IPS-15b (cell line): ENCODE data around the gene S100P.

ENCODE experiments used
- H3K27me3 ChIP-seq: one replicate; pipeline ENCODE4 v1.6.1; 2013; ENCODE audit warnings: low read length; ENCODE audit not compliant: control insufficient read depth, insufficient read depth
- H3K36me3 ChIP-seq: one replicate; pipeline ENCODE4 v1.6.1; 2013; ENCODE audit warnings: low read length; ENCODE audit not compliant: control insufficient read depth, insufficient read depth
- H3K4me1 ChIP-seq: one replicate; pipeline ENCODE4 v1.6.1; 2013; ENCODE audit warnings: mild to moderate bottlenecking, low read length; ENCODE audit not compliant: control insufficient read depth, insufficient read depth
- H3K4me3 ChIP-seq: one replicate; pipeline ENCODE4 v1.5.1; 2013; ENCODE audit warnings: low read depth, low read length
- H3K9ac ChIP-seq: one replicate; pipeline ENCODE4 v1.6.1; 2013; ENCODE audit warnings: low read depth, mild to moderate bottlenecking, low read length
- H3K9me3 ChIP-seq: one replicate; pipeline ENCODE4 v1.6.1; 2013; ENCODE audit warnings: mild to moderate bottlenecking, low read length; ENCODE audit not compliant: control insufficient read depth, insufficient read depth

Gene S100P

GRCh38 chr4:6674500-6675149 is 19.1 kb upstream of the S100P start:
- peaks cover 5% of the 10 kb centered on the region for H3K36me3 ChIP-seq
- peak overlapping the region; percentile 73 for H3K9ac ChIP-seq
- H3K9me3 ChIP-seq, result no peaks in the 10 kb centered on the region
- no peaks in the 10 kb centered on the region for H3K27me3 ChIP-seq
- H3K4me3 ChIP-seq, result peak overlapping the region; percentile 93
- peaks cover 7% of the 10 kb centered on the region for H3K4me1 ChIP-seq

GRCh38 chr4:6676722-6677558 is 16.7 kb upstream of the S100P start:
- H3K27me3 ChIP-seq, result no peaks in the 10 kb centered on the region
- H3K36me3 ChIP-seq, result peaks cover 5% of the 10 kb centered on the region
- H3K4me3 ChIP-seq, result no peak overlapping the region
- H3K4me1 ChIP-seq, result peaks cover 7% of the 10 kb centered on the region
- no peak overlapping the region for H3K9ac ChIP-seq
- H3K9me3 ChIP-seq, result no peaks in the 10 kb centered on the region

GRCh38 chr4:6680372-6681034 is 13.2 kb upstream of the S100P start:
- no peaks in the 10 kb centered on the region for H3K9me3 ChIP-seq
- no peaks in the 10 kb centered on the region for H3K27me3 ChIP-seq
- H3K4me3 ChIP-seq, result no peak overlapping the region
- peaks cover 2% of the 10 kb centered on the region for H3K36me3 ChIP-seq
- no peak overlapping the region for H3K9ac ChIP-seq
- peaks cover 3% of the 10 kb centered on the region for H3K4me1 ChIP-seq

- Histone ChIP-seq H3K27me3 (no peaks in the 10 kb centered on the region), H3K9ac (no peak overlapping the region), H3K4me3 (no peak overlapping the region), H3K4me1 (no peaks in the 10 kb centered on the region), H3K9me3 (no peaks in the 10 kb centered on the region), H3K36me3 (no peaks in the 10 kb centered on the region)
Observed at GRCh38 chr4:6681191-6681590, 12.5 kb upstream of the S100P start.

GRCh38 chr4:6682862-6683590 is 10.7 kb upstream of the S100P start:
- no peaks in the 10 kb centered on the region for H3K9me3 ChIP-seq
- H3K4me1 ChIP-seq, result no peaks in the 10 kb centered on the region
- H3K36me3 ChIP-seq, result no peaks in the 10 kb centered on the region
- no peaks in the 10 kb centered on the region for H3K27me3 ChIP-seq
- no peak overlapping the region for H3K4me3 ChIP-seq
- no peak overlapping the region for H3K9ac ChIP-seq

- H3K27me3 ChIP-seq, result no peaks in the 10 kb centered on the region
- no peak overlapping the region for H3K4me3 ChIP-seq
- H3K36me3 ChIP-seq, result no peaks in the 10 kb centered on the region
- no peaks in the 10 kb centered on the region for H3K4me1 ChIP-seq
- no peak overlapping the region for H3K9ac ChIP-seq
- no peaks in the 10 kb centered on the region for H3K9me3 ChIP-seq
Observed at GRCh38 chr4:6684656-6685055, 9.0 kb upstream of the S100P start.

GRCh38 chr4:6686104-6686787 is 7.4 kb upstream of the S100P start:
- no peaks in the 10 kb centered on the region for H3K4me1 ChIP-seq

DNA sequence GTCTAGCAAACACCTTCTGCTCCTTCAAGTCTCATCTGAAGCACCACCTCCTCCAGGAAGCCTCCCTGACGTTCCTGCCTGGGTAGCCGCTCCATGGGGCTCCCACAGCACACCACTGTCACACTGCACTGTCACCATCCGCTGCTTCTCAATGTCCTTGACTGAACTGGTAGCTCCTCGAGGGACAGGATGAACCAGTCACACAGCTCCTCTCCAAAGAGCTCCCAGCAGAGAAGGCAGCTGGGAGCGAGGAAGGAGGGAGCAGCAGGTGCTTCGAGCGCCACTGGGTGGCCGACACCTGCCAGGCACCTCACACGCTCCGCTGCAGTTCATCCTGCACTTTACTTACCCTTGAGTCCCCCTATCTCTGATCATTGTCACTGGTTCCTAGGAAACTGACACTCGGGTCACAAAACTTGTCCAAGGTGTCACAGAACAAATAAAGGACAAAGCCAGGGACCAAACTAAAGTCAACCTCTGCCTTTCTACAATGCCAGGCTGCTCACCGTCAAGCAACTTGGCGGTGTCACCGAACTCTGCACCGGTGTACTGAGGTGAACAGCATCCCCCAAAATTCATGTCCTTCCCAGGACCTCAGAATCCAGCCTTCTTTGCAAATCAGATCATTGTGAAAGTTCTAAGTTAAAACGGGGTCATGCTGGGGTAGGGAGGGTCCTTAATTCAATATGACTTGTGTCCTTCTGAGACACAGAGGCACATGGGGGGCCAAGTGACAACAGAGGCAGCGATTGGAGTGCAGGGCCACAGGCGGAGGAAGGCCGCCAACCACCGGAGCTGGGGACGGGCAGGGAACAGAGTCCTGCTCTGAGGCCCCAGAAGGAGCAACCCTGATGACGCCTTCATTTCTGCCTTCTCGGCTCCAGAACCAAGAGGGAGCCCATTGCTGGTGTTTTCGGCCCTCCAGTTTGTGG is 5.5 kb upstream of the S100P start:
- Histone ChIP-seq H3K36me3 (no peaks in the 10 kb centered on the region), H3K27me3 (no peaks in the 10 kb centered on the region), H3K4me1 (no peaks in the 10 kb centered on the region), H3K9me3 (no peaks in the 10 kb centered on the region), H3K4me3 (no peak overlapping the region), H3K9ac (no peak overlapping the region)

More at GRCh38 chr4:6686104-6686787, 7.4 kb upstream of the S100P start:
- Histone ChIP-seq H3K9me3 (no peaks in the 10 kb centered on the region), H3K36me3 (no peaks in the 10 kb centered on the region), H3K9ac (no peak overlapping the region), H3K4me3 (no peak overlapping the region), H3K27me3 (no peaks in the 10 kb centered on the region)

DNA sequence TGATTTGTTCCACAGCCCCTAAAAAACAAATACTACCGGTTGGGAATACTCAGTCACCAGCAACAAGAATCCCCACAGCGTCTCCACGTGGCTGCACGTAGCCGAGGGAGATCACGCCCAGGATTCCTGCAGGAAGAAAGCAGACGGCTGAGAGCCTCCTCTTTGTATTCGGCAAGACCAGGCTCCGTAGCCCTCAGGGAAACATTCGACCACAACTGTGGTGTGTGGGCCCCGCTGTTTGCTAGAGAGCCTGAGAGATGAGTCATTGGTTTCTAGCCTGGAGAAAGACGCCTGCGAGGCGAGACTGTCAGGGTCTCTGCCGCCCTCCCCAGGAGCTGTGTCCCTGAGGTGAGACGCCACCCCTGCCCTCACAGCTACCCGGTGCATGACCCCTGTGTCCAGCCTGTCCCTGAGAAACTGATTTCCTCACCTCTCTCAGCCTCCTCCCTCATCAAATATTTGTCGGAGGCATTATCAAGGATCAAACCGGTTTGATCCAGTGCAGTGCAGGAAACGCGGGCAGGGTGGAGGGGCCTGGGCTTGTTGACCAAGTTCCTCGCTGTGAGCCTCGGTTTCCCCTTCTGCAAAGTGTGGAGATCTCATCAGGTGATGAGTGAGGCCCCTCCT is 4.7 kb upstream of the S100P start:
- Histone ChIP-seq H3K4me1 (no peaks in the 10 kb centered on the region), H3K9ac (no peak overlapping the region), H3K4me3 (no peak overlapping the region), H3K36me3 (no peaks in the 10 kb centered on the region), H3K9me3 (no peaks in the 10 kb centered on the region), H3K27me3 (no peaks in the 10 kb centered on the region)

DNA sequence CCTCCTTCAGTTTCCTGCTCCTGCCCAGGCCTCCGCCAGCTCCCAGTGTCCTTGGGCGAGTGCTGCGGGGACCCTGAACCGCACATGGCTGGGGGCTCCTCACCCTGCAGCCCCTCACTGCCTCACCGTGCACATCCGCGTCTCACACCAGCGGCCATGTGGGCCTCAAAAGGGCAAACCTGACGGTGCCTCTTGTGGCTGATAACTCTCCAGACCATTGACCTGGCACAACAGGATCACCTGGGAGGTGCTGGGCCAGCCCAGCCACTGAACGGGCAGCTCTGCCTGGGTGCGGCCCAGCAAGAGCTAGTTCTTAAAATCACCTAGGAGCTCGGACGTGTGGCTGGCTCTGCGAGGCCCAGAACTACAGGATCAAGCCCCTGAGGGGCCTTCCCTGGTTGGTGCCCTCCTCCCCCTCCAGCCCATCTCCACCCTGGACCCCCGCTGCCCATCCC is 4.1 kb upstream of the S100P start:
- Histone ChIP-seq H3K4me3 (no peak overlapping the region), H3K4me1 (no peaks in the 10 kb centered on the region), H3K27me3 (no peaks in the 10 kb centered on the region), H3K36me3 (no peaks in the 10 kb centered on the region), H3K9ac (no peak overlapping the region), H3K9me3 (no peaks in the 10 kb centered on the region)
